NT2/D1 (cell line): ENCODE results near the gene ABCA4.

Source experiments
- SUZ12 ChIP-seq: IDR thresholded peaks from 2 replicates; pipeline ENCODE4 v1.6.1; 2011; ENCODE audit not compliant: insufficient read length, insufficient read depth; ENCODE audit errors: extremely low read depth
- YY1 ChIP-seq: IDR thresholded peaks from 2 replicates; pipeline ENCODE4 v1.6.1; 2011; ENCODE audit not compliant: insufficient read length, insufficient read depth
- ZNF274 ChIP-seq: IDR thresholded peaks from 2 replicates; pipeline ENCODE4 v1.6.1; 2011; ENCODE audit warnings: mild to moderate bottlenecking, low read depth, low read length

DNA sequence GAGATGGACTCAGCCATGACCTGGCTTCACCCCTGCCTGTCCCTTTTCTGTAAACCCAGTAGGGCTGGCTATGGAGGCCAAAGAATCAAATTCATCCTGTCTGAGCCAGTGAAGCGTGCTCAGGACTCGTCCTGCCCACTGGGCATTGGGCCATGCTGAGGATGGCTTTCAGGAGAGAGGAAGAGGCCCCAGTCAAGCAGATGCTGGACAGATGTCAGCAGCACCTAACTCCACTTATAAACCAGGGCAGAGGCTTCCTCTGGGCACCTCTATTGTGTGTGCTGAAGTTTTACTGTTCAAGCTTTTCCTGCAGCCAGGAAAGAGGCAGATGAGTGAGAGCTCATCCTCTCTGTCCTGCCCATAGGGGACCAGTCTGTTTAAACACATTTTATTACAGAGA, 114.3 kb downstream of the ABCA4 start:
- no peak for TF ChIP-seq ZNF274
- TF ChIP-seq YY1: no peak
- TF ChIP-seq SUZ12: no peak
